ENCODE data around the gene RRP8. TPM values are rescaled to one million over a fixed set of nuclear protein-coding genes. Genes with fewer than 3 reads are reported as not detected.

Gene RRP8
- polyA plus RNA-seq, 1 donor from 2014 or later, result 23.4 TPM

GRCh38 chr11:6561288-6561687 lies 42.1 kb downstream of the RRP8 start:
- no peaks in the 10 kb centered on the region for H3K9me2 ChIP-seq (ENCODE audit: insufficient read depth, low read length)
- H4K20me1 ChIP-seq (ENCODE audit: insufficient read depth), result no peaks in the 10 kb centered on the region
- H3K27me3 ChIP-seq (ENCODE audit: insufficient read depth, low read depth, low read length), result no peaks in the 10 kb centered on the region

GRCh38 chr11:6559369-6559768 lies 44.0 kb downstream of the RRP8 start:
- H3K27ac ChIP-seq (ENCODE audit: low read length), result no peak overlapping the region
- H3K27me3 ChIP-seq (ENCODE audit: insufficient read depth, low read depth, low read length), result no peaks in the 10 kb centered on the region
- no peaks in the 10 kb centered on the region for H4K20me1 ChIP-seq (ENCODE audit: insufficient read depth)
- H3K4me2 ChIP-seq (ENCODE audit: low read length), result no peak overlapping the region
- no peak overlapping the region for H2AFZ ChIP-seq (ENCODE audit: low read depth, low read length)
- no peaks in the 10 kb centered on the region for H3K36me3 ChIP-seq (ENCODE audit: insufficient read depth, low read length)
- TF ChIP-seq EP300 (conservative IDR thresholded peaks at IDR 0.05; ENCODE audit: poor library complexity, severe bottlenecking) (no peak), SMC3 (conservative IDR thresholded peaks at IDR 0.05; ENCODE audit: poor library complexity) (no peak), MXI1 (conservative IDR thresholded peaks at IDR 0.05; ENCODE audit: poor library complexity, severe bottlenecking) (no peak), CTCF (IDR thresholded peaks at IDR 0.05; ENCODE audit: poor library complexity, severe bottlenecking) (no peak), RAD21 (conservative IDR thresholded peaks at IDR 0.05) (no peak), POLR2AphosphoS5 (IDR thresholded peaks at IDR 0.05) (no peak), EZH2 (IDR thresholded peaks at IDR 0.05; ENCODE audit: borderline replicate concordance, insufficient read depth, low read length, poor library complexity, severe bottlenecking) (no peak), REST (IDR thresholded peaks at IDR 0.05; ENCODE audit: borderline replicate concordance) (no peak), TAF1 (IDR thresholded peaks at IDR 0.05; ENCODE audit: low read depth) (no peak)
- H3K79me2 ChIP-seq (replicated peaks; ENCODE audit: insufficient read depth, low read length), result no peaks in the 10 kb centered on the region
- H3K4me3 ChIP-seq (ENCODE audit: low read length), result no peak overlapping the region
- no peak overlapping the region for H3K9ac ChIP-seq (ENCODE audit: low read length)
- no peaks in the 10 kb centered on the region for H3K9me2 ChIP-seq (ENCODE audit: insufficient read depth, low read length)
- H3K9me3 ChIP-seq (ENCODE audit: low read length), result no peaks in the 10 kb centered on the region
- no peaks in the 10 kb centered on the region for H3F3A ChIP-seq (ENCODE audit: insufficient read depth, low read length, poor library complexity, severe bottlenecking)

More at GRCh38 chr11:6561288-6561687, 42.1 kb downstream of the RRP8 start:
- no peaks in the 10 kb centered on the region for H3K79me2 ChIP-seq (replicated peaks; ENCODE audit: insufficient read depth, low read length)
- H2AFZ ChIP-seq (ENCODE audit: low read depth, low read length), result no peak overlapping the region
- no peaks in the 10 kb centered on the region for H3K36me3 ChIP-seq (ENCODE audit: insufficient read depth, low read length)
- no peak overlapping the region for H3K4me3 ChIP-seq (ENCODE audit: low read length)
- no peak overlapping the region for H3K4me2 ChIP-seq (ENCODE audit: low read length)
- TF ChIP-seq EZH2 (IDR thresholded peaks at IDR 0.05; ENCODE audit: borderline replicate concordance, insufficient read depth, low read length, poor library complexity, severe bottlenecking), result no peak
- TF ChIP-seq RAD21 (conservative IDR thresholded peaks at IDR 0.05), result no peak
- no peak for TF ChIP-seq TAF1 (IDR thresholded peaks at IDR 0.05; ENCODE audit: low read depth)
- no peak for TF ChIP-seq SMC3 (conservative IDR thresholded peaks at IDR 0.05; ENCODE audit: poor library complexity)
- no peak for TF ChIP-seq POLR2AphosphoS5 (IDR thresholded peaks at IDR 0.05)
- no peaks in the 10 kb centered on the region for H3F3A ChIP-seq (ENCODE audit: insufficient read depth, low read length, poor library complexity, severe bottlenecking)
- H3K27ac ChIP-seq (ENCODE audit: low read length), result no peak overlapping the region
- H3K9me3 ChIP-seq (ENCODE audit: low read length), result no peaks in the 10 kb centered on the region
- no peak overlapping the region for H3K9ac ChIP-seq (ENCODE audit: low read length)

Data from neural cell (in vitro differentiated cells).